ENCODE results near the gene PRND.
"Not testable (repeated sequence)": the region's sequence is repeated elsewhere in the genome, so short reads cannot be mapped to it uniquely, and the experiment has no call there.

Gene PRND

DNA sequence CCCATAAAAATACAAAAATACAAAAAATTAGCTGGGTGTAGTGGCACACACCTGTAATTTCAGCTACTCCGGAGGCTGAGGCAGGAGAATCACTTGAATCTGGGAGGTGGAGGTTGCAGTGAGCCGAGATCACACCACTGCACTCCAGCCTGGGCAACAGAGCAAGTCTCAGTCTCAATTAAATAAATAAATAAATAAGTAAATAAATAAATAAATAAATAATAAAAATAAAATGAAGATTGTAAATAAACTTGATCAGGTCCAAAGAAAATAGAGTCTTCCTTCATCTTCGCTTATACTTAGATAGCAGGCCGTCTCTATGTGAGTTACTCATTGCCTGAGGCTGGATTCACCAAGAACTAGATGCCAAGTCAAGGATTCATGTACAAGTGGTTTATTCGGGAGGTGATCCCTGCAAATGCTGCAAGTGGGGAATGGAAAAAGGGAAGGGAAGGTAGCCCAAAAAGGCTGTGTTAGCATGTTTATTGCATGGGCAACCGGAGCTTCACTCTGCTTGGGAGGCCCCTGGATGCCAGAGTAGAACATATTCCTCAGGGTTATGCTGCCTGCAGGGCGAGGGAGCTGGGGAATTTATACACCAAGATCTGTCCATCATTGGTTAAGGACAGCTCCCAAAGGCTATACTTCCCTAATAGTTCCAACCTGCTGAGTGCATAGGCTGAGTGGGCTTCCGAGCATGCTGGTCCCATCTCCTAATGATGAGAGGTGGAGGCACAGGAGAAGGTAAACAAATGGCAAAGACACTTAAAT, 16.3 kb downstream of the PRND start:
- DNase-seq (ENCODE audit: low read depth): no peak

DNA sequence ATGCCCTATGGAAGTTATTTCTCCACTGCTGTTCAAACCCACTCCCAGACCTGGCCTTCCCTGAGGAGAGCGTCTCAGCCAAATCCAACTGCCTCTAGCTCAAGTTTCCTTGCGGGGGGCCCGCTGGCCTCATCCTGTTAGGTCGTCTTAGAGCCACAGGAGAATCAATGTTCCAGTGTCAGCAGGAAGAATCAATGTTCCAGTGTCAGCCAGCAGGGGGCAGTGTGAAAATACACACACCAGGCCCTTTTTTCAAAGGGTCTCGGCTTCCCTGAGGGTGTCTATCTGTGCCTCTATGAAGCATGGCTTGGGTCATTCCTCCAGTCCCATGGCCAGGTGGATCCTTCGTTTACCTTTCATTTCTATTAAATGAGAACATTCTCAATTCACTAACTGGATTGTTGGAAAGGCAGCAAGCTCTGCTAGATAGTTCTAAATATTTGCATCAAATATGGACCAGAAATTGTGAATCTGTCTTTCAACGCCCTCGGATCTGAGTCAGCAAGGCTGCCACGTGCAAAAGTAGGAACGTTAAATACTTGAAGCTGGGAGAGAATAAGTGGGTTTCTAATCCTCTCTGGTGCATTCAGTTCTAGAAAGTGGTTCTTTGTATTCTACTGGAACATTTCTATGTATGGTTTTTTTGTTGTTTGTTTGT, 19.2 kb downstream of the PRND start:
- DNase-seq (ENCODE audit: low read depth): peak; percentile 72

DNA sequence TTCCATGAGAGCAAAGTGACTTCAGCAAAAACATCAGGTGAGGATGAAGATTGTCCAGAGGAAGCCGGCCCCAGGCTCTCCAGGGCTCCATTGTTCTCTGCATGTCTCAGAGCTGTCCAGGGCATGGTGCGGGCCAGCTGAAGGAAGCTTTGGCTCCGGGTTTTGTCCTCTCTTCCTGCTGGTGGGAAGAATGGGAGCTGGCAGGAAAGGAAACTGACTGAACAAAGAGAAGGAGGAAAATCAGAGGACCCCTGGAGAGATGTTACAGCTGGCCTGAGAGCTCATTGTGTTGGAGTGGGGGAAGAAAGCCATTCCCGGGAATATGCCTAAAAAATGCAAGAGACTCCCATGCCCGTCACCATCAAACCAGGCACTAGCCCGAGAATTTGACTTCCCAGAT, 27.1 kb downstream of the PRND start:
- DNase-seq (ENCODE audit: low read depth): no peak

DNA sequence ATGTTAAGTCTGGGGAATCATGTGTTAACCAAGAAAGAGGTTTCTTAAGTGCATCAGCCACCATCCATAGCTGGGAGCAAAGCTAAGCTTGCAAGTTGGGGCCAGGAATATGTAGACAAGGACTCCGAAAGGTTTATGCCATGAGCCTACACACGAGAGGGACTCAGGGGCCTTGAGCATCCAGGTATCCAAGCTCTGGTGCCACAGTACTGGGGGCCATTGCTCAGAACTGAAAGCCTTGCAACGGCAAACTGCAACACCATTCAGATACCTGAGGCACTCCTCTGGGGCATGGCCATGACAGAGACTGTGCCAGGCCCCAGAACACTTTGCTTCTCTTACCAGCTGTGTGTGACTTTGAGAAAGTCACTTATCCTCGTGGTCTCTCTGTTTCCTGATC, 27.6 kb downstream of the PRND start:
- DNase-seq (ENCODE audit: low read depth): no peak

DNA sequence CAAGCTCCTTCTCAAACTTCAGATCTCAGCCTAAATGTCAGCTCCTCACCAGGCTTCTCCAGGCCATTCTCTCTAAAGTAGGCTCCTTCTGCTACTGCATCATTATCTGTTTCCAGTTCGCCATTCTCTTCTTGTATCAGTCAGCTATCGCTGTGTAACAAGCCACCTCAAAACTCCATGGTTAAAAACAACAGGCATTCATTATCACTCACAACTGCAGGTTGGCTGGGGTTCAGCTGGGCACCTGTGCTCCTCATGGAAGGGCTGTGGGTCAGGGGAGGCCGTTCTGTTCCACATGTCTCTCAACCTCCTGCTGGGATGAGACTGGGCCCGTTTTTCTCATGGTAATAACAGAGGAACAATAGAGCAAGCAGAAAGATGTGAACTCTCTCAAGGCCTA, 28.7 kb downstream of the PRND start:
- DNase-seq (ENCODE audit: low read depth): no peak

DNA sequence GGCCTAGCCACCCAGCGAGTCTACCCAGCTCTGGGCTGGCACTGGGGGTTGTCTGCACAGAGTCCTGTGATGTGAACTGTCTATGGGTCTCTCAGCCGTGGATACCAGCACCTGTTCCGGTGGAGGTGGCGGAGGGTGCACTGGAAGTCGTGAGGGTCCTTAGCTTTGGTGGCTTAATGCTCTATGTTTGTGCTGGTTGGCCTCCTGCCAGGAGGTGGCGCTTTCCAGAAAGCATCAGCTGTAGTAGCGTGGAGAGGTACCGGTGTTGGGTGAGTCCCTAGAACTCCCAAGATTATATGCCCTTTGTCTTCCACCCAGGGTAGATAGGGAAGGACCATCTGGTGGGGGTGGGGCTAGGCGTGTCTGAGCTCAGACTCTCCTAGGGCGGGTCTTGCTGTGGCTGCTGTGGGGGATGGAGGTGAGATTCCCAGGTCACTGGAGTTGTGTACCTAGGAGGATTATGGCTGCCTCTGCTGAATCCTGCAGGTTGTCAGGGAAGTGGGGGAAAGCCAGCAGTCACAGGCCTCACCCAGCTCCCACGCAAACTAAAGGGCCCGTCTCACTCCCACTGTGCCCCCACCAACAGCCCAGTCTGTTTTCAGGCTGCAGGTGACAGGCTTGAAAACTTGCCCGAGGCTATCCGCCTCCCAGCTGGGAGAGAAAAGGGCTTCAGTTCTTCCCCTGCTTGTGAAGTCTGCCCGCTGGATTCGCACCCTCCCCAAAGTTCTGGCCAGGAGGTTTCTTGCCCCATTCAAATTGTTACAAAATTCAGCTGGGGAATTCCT, 37.6 kb downstream of the PRND start:
- peak; percentile 49 for DNase-seq (ENCODE audit: low read depth)

DNA sequence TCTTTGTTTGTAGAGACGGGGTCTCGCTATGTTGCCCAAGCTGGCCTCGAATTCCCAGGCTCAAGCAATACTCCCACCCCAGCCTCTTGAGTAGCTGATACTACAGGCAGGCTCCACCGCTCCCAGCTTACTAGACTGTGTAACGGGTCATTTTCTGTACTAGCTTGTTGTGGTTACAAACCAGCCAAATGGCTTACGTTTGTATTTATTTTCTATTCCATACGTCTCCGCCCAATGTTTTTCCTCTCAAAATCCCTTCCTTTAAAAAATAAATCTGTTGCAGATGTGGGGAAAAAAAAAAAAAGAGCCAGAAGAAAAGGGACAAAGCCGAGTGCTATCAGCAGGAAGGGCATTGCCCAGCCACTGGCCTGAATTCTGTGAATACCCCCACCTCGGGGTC, 41.6 kb downstream of the PRND start:
- DNase-seq (ENCODE audit: low read depth): no peak

DNA sequence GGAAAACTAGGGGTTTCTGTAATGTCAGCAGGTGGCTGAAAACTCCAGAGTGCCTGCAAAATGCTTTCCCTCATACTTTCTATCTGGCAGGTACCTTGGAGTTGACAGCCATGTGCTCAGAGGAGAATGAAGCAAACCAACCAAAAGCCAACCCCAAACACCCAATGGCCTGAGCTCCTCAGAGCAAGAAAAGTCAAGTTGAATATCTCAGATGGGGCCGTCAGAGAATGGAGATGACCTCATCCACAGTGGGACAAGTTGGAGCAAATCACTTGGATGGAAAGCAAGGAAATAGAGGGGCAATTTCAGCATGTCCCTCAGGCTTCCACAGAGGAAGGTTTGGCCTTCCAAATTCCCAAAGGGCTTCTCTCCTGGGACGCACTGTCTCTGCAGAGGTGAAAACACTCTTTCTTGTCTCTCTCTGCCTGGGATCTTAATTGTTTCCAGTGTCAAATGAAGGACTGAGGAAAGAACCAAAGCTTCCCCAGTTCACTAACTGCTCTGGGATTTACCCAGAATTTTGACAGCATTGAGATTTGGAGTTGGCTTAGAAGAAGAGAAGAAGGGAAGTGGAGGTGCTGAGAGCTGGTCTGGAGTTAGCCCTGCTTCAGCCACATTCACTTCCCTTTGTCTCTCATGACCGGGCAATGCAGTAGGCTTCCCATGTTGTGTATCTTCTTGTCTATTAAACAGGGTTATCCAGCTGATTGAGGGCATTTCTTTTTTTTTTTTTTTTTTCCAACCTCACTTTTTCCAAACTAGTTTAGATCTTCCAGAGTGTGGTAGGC, 42.2 kb downstream of the PRND start:
- peak; percentile 31 for DNase-seq (ENCODE audit: low read depth)

DNA sequence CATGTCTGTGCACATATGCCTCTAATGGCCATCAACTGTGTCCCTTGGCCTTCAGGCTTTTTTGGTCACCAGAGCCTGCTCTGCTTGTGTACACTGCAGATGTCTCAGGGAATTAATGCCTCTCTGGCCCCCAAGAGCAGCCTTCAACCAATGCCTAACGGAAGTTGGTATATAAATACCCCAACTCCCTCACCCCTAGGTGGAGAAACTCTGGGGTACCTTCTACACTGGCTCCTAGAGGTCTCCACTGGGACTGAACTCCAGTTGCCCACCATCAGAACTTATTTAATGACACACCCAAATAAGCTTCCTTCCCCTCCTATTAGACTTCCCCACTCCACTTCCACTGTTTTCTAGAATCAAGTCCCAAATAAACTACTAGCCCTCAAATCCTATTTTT, 43.1 kb downstream of the PRND start:
- DNase-seq (ENCODE audit: low read depth): no peak

DNA sequence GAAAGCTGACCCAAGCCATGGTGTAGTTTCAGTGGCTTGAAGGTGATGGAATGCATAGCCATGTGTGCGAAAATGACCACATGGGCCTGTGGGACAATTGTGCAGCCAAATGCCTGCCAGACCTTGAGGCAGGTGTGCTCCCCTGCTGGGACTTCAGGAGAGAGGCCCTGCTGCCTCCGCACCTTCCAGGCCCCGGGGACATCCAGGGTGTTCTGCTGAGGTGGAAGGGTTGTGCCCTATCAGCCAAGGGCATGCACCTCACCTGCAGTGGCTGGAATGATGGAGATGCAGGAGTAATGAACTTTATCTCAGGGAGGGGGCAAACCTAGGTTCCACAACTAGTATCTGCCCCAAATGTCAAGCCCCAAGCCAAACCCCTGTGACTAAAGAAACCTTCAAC, 44.0 kb downstream of the PRND start:
- DNase-seq (ENCODE audit: low read depth): no peak

DNA sequence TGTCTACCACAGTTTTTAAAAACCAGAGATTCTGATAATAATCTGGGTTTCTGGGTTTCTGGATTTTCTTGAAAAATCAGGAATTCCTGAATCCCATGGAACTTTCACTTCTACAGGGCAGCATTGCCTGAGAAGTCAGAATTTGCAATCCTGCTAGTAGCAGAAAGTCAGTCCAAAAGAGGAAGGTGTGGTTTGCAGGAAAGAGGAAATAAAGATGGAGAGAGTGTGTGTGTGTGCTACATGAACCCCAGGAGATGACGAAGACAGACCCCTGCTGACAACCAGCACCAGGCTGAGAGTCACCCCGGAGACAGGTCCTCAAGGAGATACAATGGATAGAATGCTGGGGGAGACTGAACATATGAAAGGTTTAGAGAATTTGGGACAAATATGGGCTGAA, 44.9 kb downstream of the PRND start:
- peak; percentile 47 for DNase-seq (ENCODE audit: low read depth)

DNA sequence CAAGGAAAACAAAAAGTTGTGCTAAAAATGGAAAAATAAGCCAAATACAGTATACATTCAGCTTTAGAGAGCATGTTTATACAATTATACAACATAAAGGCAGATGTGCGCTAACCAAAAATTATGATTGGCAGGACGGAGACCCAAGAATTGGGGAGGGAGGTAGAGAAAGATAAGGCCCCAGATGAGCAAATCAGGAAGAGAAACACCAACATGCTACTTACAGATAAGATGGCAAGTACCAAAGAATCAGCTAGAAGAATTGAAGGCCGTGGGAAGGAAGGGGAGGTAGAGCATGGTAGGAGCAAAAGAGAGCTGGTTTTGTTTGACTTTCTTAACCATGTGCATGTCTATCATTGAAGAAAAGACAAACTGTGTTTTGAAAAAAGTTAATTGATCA, 45.4 kb downstream of the PRND start:
- DNase-seq (ENCODE audit: low read depth): peak; percentile 97

DNA sequence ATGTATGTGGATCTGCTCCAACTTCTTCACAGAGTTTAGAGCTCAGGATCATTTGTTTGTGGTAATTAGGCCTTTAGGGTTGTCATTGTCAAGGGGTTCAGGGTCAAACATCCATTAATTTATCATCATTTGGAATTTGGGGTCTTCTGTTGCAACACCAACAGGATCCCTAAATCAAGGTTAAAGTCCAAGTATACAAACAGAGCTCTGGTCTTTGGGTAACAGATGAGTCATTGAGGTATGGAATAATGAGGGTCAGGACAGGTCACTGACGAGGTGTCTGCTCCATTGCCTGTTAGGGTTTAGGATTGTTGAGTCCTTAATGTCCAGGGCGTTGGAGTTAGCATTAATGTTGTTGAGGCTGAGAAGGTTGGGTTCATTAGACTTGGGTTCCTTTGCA, 47.6 kb downstream of the PRND start:
- DNase-seq (ENCODE audit: low read depth): no peak

DNA sequence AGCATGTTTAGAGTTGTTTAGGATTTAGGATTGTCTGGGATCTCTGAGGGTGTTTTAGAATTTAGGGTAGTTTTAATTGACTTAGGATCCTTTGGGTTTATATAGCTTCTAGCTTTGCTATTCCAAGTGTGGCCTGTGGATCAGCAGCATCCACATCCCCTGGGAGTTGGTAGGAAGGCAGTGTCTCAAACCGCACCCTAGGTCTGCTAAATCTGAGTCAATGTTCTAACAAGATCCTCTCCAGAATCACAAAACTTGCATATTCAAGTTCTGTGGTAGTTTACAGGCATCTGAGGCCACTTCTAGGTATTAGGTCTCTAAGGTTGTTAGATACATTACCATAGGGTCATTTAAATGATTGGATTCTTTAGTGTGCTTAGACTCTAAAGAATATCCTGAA, 48.3 kb downstream of the PRND start:
- DNase-seq (ENCODE audit: low read depth): no peak

DNA sequence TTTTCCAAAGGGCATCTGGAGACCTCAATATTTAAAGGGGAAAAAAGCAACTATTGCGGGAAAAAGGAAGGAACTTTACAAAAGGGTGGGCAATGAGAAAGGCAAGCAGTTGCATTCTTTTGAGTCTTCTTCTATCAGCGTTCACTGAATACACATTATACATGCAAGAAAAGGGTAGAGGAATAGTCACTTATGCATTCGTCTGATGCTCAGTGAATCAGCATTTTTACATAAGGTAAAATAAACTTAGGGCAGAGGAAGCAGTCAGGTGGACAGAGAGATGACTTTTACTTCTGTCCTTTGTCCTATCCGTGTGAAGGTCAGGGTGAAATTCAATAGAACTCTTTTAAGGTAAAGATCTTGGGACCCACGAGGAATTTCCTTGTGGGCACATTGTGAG, 49.3 kb downstream of the PRND start:
- no peak for DNase-seq (ENCODE audit: low read depth)

DNA sequence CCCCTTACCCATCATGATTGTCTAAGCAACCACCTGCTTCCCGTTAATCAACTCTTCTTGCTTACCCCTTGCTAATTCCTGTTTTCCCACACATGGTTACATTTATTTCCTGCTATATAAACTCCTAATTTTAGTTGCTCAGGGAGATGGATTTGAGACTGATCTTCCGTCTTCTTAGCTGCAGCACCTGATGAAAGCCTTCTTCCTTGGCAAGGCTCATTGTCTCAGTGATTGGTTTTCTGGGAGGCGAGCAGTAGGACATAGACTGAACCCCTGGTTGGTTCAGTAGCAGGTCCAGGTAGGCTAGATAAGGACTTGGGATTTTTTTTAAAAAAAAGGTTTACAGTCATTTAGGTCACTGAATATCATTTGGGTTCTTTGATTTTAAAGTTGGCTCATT, 50.4 kb downstream of the PRND start:
- no peak for DNase-seq (ENCODE audit: low read depth)

DNA sequence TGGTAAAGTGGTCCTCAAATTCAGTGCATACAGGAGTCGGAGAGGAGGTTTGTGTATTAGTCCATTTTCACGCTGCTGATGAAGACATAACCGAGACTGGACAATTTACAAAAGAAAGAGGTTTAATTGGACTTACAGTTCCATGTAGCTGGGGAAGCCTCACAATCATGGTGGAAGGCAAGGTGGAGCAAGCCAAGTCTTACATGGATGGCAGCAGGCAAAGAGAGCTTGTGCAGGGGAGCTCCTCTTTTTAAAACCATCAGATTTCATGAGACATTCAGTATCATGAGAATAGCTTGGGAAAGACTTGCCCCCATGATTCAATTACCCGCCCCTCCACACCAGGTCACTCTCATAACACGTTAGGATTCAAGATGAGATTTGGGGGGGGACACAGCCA, 51.3 kb downstream of the PRND start:
- not testable (repeated sequence) for DNase-seq (ENCODE audit: low read depth)

DNA sequence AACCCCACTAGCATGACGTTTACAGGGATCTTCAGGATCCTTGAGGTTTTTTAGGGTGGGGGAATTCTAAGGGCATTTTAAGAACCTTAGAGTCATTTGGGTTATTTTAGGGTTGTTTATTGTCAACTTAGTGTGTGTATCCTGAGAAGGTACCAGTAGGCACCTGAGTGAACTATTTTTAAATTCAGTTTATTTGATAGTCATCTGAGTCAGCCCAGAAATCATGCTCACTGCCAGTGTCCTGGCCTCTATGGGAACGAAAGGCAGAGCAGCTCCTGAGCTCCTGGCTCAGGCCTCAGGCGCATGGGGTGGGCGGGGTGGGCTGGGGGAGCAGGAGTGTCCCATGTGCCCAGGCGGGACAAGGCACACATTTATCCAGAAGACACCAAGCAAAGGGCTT, 52.0 kb downstream of the PRND start:
- DNase-seq (ENCODE audit: low read depth): no peak

DNA sequence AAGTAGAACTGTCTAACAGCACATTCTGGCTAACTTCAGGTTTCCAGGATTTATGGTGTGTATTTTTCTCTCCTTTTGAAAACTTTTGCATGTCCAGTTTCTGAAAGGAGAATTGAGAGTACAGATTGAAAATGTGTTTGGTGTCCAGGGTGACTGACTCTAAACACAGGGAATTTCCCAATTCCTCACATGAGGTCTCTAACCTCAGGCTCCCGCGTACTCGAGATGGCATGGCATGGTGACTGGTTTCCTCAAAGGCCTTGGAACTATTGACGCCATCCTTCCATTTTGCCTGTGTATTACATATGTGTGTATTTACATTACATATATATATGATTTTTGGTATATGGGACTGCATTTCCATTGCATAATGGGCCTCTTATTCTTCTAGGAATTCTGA, 52.5 kb downstream of the PRND start:
- no peak for DNase-seq (ENCODE audit: low read depth)

DNA sequence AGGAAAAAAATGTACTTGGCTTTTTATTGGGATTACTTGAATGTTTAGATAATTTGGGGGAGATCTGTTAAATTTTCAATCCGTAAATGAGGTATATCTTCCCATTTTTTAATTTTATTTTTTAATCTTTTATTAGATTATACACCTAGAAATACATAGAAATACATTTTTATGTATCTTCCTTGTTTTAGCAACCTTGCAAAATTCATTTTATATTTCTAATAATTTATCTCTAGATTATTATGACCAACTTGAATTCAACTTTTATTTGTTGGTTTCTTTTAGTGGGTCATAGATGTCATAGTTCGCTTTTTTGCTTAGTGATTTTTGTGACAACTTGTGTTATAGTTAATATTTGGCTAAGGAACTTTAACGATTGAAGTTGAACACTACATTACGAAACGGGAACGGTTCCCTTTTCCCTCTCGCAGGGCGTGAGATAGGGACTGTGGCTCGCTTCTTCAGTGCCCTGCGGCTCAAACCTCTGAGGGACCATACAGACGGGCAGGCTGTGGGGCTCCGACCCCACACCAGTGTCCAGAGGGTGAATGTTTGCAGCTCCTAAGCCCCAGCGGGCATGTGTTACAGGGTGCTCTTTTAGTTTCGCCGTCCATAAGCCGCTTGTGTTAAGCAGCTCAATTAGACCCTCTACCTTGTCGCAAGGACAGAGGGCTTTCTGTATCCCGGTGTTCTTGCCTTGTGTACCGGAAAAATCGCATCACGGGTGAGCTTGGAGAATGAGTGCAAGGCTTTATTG, 53.8 kb downstream of the PRND start:
- DNase-seq (ENCODE audit: low read depth): no peak

DNA sequence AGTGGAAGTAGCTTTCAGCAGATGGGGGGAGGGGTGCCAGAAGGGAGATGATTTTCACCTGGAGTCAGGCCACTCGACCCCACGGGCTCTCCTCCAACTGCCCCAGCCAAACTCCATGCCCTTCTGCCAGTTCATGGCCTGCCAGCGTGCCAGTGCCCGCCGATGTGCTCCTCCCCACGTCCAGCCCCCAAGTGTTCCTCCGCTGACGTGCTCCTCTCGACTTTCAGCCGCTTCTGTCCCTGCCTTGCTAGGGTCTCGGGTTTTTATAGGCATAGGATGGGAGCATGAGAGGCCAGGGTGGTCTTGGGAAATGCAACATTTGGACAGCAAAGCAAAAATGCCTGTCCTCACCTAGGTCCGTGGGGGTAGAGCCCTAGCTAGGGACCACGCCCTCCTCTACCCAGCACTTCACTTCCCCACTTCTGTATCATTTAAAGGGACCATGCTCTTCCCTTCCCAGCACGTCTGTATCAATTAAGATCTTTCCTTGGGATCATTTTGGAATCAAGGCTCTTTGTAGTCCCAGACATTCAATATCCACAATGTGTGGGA, 54.4 kb downstream of the PRND start:
- DNase-seq (ENCODE audit: low read depth): no peak

All from CMK (cell line).